A549 (cell line): ENCODE measurements around the gene SP6. TPM values are rescaled to one million over a fixed set of nuclear protein-coding genes. Genes with fewer than 3 reads are reported as not detected.

Source experiments
- ATAC-seq, 2 experiments: fragments of 200-7000 bp in 1 of 2; fragments of >200 bp in 1 of 2; cut with Nextera tagmentation in 1 of 2; cut with Tn5 transposase in 1 of 2; 3 replicates each; pipeline versions ENCODE4 v1.8.0 to v1.9.1; 2018 to 2020; ENCODE audit warnings: mild to moderate bottlenecking in 1 of 2, moderate library complexity in 1 of 2
- CTCF ChIA-PET: fragments of 300-600 bp; sonication (Branson Sonifier 250); formaldehyde crosslinking; extraction: SDS; loops from one replicate; lab custom pipeline; 2021; ENCODE audit warnings: antibody characterized with exemption, inconsistent platforms; lab: Yijun Ruan, JAX
- POLR2A ChIA-PET: fragments of 350-600 bp; formaldehyde crosslinking; extraction: SDS; loops from one replicate; lab custom pipeline; 2021; ENCODE audit warnings: antibody characterized with exemption, inconsistent platforms; lab: Yijun Ruan, JAX
- DNase-seq, 2 experiments: peaks; one replicate each; pipeline versions ENCODE4 v3.0.0 to v3.0.0-alpha.2; 2011 to 2016; ENCODE audit warnings: low read depth in 1 of 2, low spot score in 1 of 2
- FAIRE-seq: peaks from 2 replicates; lab custom pipeline; 2011; peaks lifted over from hg19 to GRCh38; lab: Jason Lieb, UNC
- H3K27ac ChIP-seq, 2 experiments: fragments of >200 bp; sonication (Bioruptor Twin); formaldehyde crosslinking; 3 replicates each; pipeline ENCODE4 v1.5.1; 2016 to 2017
- H3K4me1 ChIP-seq: fragments of >200 bp; sonication (Bioruptor Twin); formaldehyde crosslinking; 3 replicates; pipeline ENCODE4 v1.6.1; 2016
- H3K4me2 ChIP-seq: fragments of >200 bp; sonication (Bioruptor Twin); formaldehyde crosslinking; 3 replicates; pipeline ENCODE4 v1.6.1; 2016
- H3K4me3 ChIP-seq: fragments of >200 bp; sonication (Bioruptor Twin); formaldehyde crosslinking; 3 replicates; pipeline ENCODE4 v1.5.1; 2016
- H3K9me3 ChIP-seq: fragments of >200 bp; sonication (Bioruptor Twin); formaldehyde crosslinking; 3 replicates; pipeline ENCODE4 v1.6.1; 2016
- BCL3 ChIP-seq: fragments of >200 bp; sonication (Bioruptor Twin); formaldehyde crosslinking; IDR thresholded peaks from 3 replicates; pipeline ENCODE4 v1.6.1; 2016
- CHD4 ChIP-seq: fragments of 200-600 bp; sonication (generic); IDR thresholded peaks from 2 replicates; pipeline ENCODE4 v1.6.1; 2016; ENCODE audit warnings: antibody characterized with exemption, mild to moderate bottlenecking, borderline replicate concordance
- CTCF ChIP-seq: fragments of >200 bp; sonication (Bioruptor Twin); formaldehyde crosslinking; IDR thresholded peaks from 3 replicates; pipeline ENCODE4 v1.5.1; 2016
- E2F6 ChIP-seq: IDR thresholded peaks from 2 replicates; pipeline ENCODE4 v1.6.1; 2012; ENCODE audit warnings: low read depth, borderline replicate concordance
- EHF ChIP-seq: fragments of 250-450 bp; sonication (Bioruptor Pico); IDR thresholded peaks from 2 replicates; pipeline ENCODE4 v1.5.0; 2020; ENCODE audit warnings: mild to moderate bottlenecking
- EHMT2 ChIP-seq: fragments of 200-600 bp; sonication (generic); IDR thresholded peaks from 2 replicates; pipeline ENCODE4 v1.6.1; 2016; ENCODE audit warnings: antibody characterized with exemption, low read depth, mild to moderate bottlenecking, moderate library complexity
- ELK1 ChIP-seq: fragments of 150-350 bp; IDR thresholded peaks from 2 replicates; pipeline ENCODE4 v1.6.1; 2014; ENCODE audit warnings: low read depth, mild to moderate bottlenecking, low read length
- EP300 ChIP-seq, 2 experiments: fragments of >200 bp; sonication (Bioruptor Twin); formaldehyde crosslinking; IDR thresholded peaks; 2 replicates in 1 of 2; 3 replicates in 1 of 2; pipeline ENCODE4 v1.6.1; 2016 to 2017
- FOSB ChIP-seq: fragments of 250-450 bp; sonication (Bioruptor Pico); IDR thresholded peaks from 2 replicates; pipeline ENCODE4 v1.5.0; 2020; ENCODE audit warnings: mild to moderate bottlenecking, moderate library complexity
- FOSL2 ChIP-seq, 2 experiments: fragments of 450-650 bp in 1 of 2; fragments of >200 bp in 1 of 2; sonication (Bioruptor Twin) in 1 of 2; formaldehyde crosslinking; IDR thresholded peaks; 2 replicates each; pipeline versions ENCODE4 v1.5.0 to v1.6.1; 2016 to 2020; ENCODE audit warnings: mild to moderate bottlenecking in 1 of 2, moderate library complexity in 1 of 2
- FOXS1 ChIP-seq: fragments of 250-450 bp; sonication (Bioruptor Pico); IDR thresholded peaks from 2 replicates; pipeline ENCODE4 v1.5.0; 2020; ENCODE audit warnings: mild to moderate bottlenecking, moderate library complexity
- HDAC2 ChIP-seq: fragments of 200-600 bp; sonication (generic); IDR thresholded peaks from 2 replicates; pipeline ENCODE4 v1.6.1; 2016
- HES2 ChIP-seq: fragments of >200 bp; sonication (Bioruptor Twin); formaldehyde crosslinking; IDR thresholded peaks from 2 replicates; pipeline ENCODE4 v1.6.1; 2016
- HOXA7 ChIP-seq: fragments of 250-450 bp; sonication (Bioruptor Pico); IDR thresholded peaks from 2 replicates; pipeline ENCODE4 v1.5.0; 2020; ENCODE audit warnings: mild to moderate bottlenecking, moderate library complexity
- HOXB13 ChIP-seq: fragments of 250-450 bp; sonication (Bioruptor Pico); IDR thresholded peaks from 2 replicates; pipeline ENCODE4 v1.5.0; 2020; ENCODE audit warnings: low read depth, mild to moderate bottlenecking, moderate library complexity
- HOXB5 ChIP-seq: fragments of 250-450 bp; sonication (Bioruptor Pico); IDR thresholded peaks from 2 replicates; pipeline ENCODE4 v1.5.0; 2020; ENCODE audit warnings: mild to moderate bottlenecking, moderate library complexity
- JUN ChIP-seq, 2 experiments: fragments of >200 bp; sonication (Bioruptor Twin); formaldehyde crosslinking; IDR thresholded peaks; 2 replicates in 1 of 2; 3 replicates in 1 of 2; pipeline ENCODE4 v1.6.1; 2016 to 2017
- MAZ ChIP-seq: fragments of 150-350 bp; IDR thresholded peaks from 2 replicates; pipeline ENCODE4 v1.6.1; 2014; ENCODE audit warnings: antibody characterized with exemption, low read depth, low read length, borderline replicate concordance
- NFE2L2 ChIP-seq: fragments of 150-350 bp; conservative IDR thresholded peaks from 2 replicates; pipeline ENCODE4 v1.6.1; 2014; ENCODE audit warnings: low read length
- NR3C1 ChIP-seq: fragments of >200 bp; sonication (Bioruptor Twin); formaldehyde crosslinking; IDR thresholded peaks from 3 replicates; pipeline ENCODE4 v1.6.1; 2017
- POLR2A ChIP-seq: IDR thresholded peaks from 2 replicates; pipeline ENCODE4 v1.6.1; 2012; ENCODE audit warnings: mild to moderate bottlenecking, low read length
- POLR2AphosphoS2 ChIP-seq: conservative IDR thresholded peaks from 2 replicates; pipeline ENCODE4 v1.6.1; 2012; ENCODE audit warnings: low read length, improper control_type of control experiment, inconsistent platforms
- RCOR1 ChIP-seq: fragments of 150-350 bp; IDR thresholded peaks from 2 replicates; pipeline ENCODE4 v1.6.1; 2014; ENCODE audit warnings: antibody characterized with exemption, low read length, low read depth
- REST ChIP-seq: fragments of 200-600 bp; sonication (generic); IDR thresholded peaks from 2 replicates; pipeline ENCODE4 v1.6.1; 2016; ENCODE audit warnings: antibody characterized with exemption, mild to moderate bottlenecking, moderate library complexity
- RFX5 ChIP-seq: fragments of 450-650 bp; IDR thresholded peaks from 2 replicates; pipeline ENCODE4 v1.7.1; 2014; ENCODE audit warnings: antibody characterized with exemption, mild to moderate bottlenecking, moderate library complexity
- RNF2 ChIP-seq: fragments of 200-600 bp; sonication (generic); IDR thresholded peaks from 2 replicates; pipeline ENCODE4 v1.6.1; 2016; ENCODE audit warnings: low read depth, mild to moderate bottlenecking, antibody characterized with exemption, moderate library complexity, borderline replicate concordance
- TP53 ChIP-seq: fragments of 250-450 bp; sonication (Bioruptor Pico); IDR thresholded peaks from 2 replicates; pipeline ENCODE4 v1.5.0; 2021; ENCODE audit warnings: mild to moderate bottlenecking, moderate library complexity
- USF2 ChIP-seq: fragments of 450-650 bp; IDR thresholded peaks from 2 replicates; pipeline ENCODE4 v1.6.1; 2014; ENCODE audit warnings: antibody characterized with exemption
- ZFP36 ChIP-seq: fragments of 450-650 bp; IDR thresholded peaks from 2 replicates; pipeline ENCODE4 v1.6.1; 2014; ENCODE audit warnings: borderline replicate concordance; ENCODE audit not compliant: partially characterized antibody
- WGBS: methylation state at CpG from one replicate; pipeline ENCODE4 v1.1.6; 2017; ENCODE audit errors: missing lambda C conversion rate; 5-methylcytosine and 5-hydroxymethylcytosine counted together
- polyA plus RNA-seq, 4 experiments: library from polyadenylated mRNA; depleted of rRNA in 3 of 4; stranded (reverse); fragments of >200 nt; fragmentation: RNase III in 1 of 4; extraction: RNeasy Plus Mini Kit Qiagen cat#74134 plus additional on column Dnase treatment in 1 of 4; gene quantifications; 2 replicates in 3 of 4; 3 replicates in 1 of 4; pipeline ENCODE4 v1.2.3, GENCODE V29; 2011 to 2017

Gene SP6
- polyA plus RNA-seq, 2 of the 4 experiments (the other 2 are of a cell fraction) = 0.61 to 2.1 TPM

GRCh38 chr17:47821424-47822391 is 29.3 kb downstream of the SP6 start, which contains the start of gene OSBPL7:
Gene OSBPL7 (minus strand): TSS chr17:47821794. CDS start chr17:47820278, 1,516 bp downstream.
- ChIA-PET CTCF (interaction anchor here (0.6 to 4.1 kb wide), 15 partner anchors 8 to 1614 kb away, joined by 3 to 27 read pairs (median 5); partner anchors contain the start of genes LRRC46, MRPL10 and SCRN2), POLR2A (interaction anchor here (0.6 to 2.6 kb wide), 4 partner anchors 9 to 150 kb away, joined by 3 to 58 read pairs (median 4); partner anchors contain the start of genes LRRC46, MRPL10 and SCRN2)
- DNase-seq (peak; percentile 74 to 79), ATAC-seq (peak; percentile 80 to 92), FAIRE-seq (peak; percentile 68)
- peak within 1 kb of the TSS; percentile 97 for H3K4me2 ChIP-seq
- H3K27ac ChIP-seq = peak within 1 kb of the TSS; percentile 77 to 85
- H3K9me3 ChIP-seq = no peaks in the 10 kb centered on the region
- peak within 1 kb of the TSS; percentile 77 for H3K4me3 ChIP-seq
- WGBS = 11% methylated on average over 17 of the region's 21 CpGs
- H3K4me1 ChIP-seq = peaks cover 21% of the 10 kb centered on the region
- TF ChIP-seq REST (no peak), NFE2L2 (no peak), USF2 (no peak), NR3C1 (no peak), HDAC2 (no peak), EP300 (IDR thresholded peaks at IDR 0.05) (no peak), HOXB13 (CRISPR knock-in tag) (no peak), POLR2A (peak; percentile 81), POLR2AphosphoS2 (no peak), ZFP36 (no peak), HES2 (no peak), FOSB (CRISPR knock-in tag) (no peak), FOSL2 (IDR thresholded peaks at IDR 0.05) (no peak), FOSL2 (CRISPR knock-in tag; IDR thresholded peaks at IDR 0.05) (peak; percentile 76), CHD4 (no peak), JUN (IDR thresholded peaks at IDR 0.05) (peak; percentile 59 to 64; a peak in 4 of 5 replicates), HOXB5 (CRISPR knock-in tag) (no peak), RFX5 (no peak), RCOR1 (no peak), EHF (no peak), MAZ (no peak), E2F6 (no peak), FOXS1 (CRISPR knock-in tag) (no peak), TP53 (CRISPR knock-in tag) (no peak), BCL3 (0 out of 3 replicates have a peak, but pooled peaks have one; percentile 56), RNF2 (no peak), EHMT2 (no peak), HOXA7 (CRISPR knock-in tag) (no peak), CTCF (peak; percentile 58), ELK1 (no peak)
